PFSK-1 (cell line): ENCODE data around the gene APOBEC3G.
"Not testable (repeated sequence)": the region's sequence is repeated elsewhere in the genome, so short reads cannot be mapped to it uniquely, and the experiment has no call there.

Source experiments
- POLR2AphosphoS5 ChIP-seq: IDR thresholded peaks from 2 replicates; pipeline ENCODE4 v1.6.1; 2012; ENCODE audit warnings: low read depth, mild to moderate bottlenecking, control low read depth, low read length, moderate library complexity
- SIN3A ChIP-seq: IDR thresholded peaks from 2 replicates; pipeline ENCODE4 v1.6.1; 2012; ENCODE audit warnings: mild to moderate bottlenecking, low read length, moderate library complexity, borderline replicate concordance; ENCODE audit not compliant: insufficient read depth
- TAF1 ChIP-seq: IDR thresholded peaks from 2 replicates; pipeline ENCODE4 v1.6.1; 2012; ENCODE audit warnings: low read length, control low read depth, borderline replicate concordance; ENCODE audit not compliant: insufficient read depth

DNA sequence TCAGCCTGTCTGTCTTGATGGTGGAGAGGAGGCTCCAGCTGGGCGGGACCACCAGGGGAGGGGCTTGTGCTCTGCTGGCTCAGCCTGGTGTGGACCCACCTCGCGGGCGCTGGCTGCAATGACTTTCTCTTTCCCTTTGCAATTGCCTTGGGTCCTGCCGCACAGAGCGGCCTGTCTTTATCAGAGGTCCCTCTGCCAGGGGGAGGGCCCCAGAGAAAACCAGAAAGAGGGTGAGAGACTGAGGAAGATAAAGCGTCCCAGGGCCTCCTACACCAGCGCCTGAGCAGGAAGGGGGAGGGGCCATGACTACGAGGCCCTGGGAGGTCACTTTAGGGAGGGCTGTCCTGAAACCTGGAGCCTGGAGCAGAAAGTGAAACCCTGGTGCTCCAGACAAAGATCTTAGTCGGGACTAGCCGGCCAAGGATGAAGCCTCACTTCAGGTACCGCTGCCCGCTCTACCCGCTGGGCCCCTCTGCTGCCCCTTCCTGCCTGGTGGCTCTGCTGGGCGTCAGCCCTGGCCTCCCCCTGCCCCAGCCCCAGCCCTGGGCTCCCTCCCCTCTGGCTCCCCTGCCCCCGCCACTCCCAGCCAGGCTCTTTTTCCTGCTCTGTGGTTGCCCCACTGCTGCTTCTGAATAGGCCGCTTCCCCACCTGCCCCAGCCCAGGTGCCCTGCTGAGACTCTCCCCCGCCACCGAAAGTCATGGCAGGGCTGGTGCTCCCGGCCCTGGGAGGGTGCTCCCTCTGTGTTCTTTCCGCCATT lies 36.4 kb upstream of the APOBEC3G start, which contains the start of gene APOBEC3F:
- TF ChIP-seq POLR2AphosphoS5 = 0 out of 2 replicates have a peak, but pooled peaks have one; percentile 24
- not testable (repeated sequence) for TF ChIP-seq SIN3A, TAF1
